ENCODE results near the gene L3MBTL2. TPM values are rescaled to one million over a fixed set of nuclear protein-coding genes. Genes with fewer than 3 reads are reported as not detected.

Gene L3MBTL2
- polyA plus RNA-seq, 3 donors, result 13.6 to 15.2 (median 14.0) TPM

GRCh38 chr22:41231369-41231768 is 26.3 kb downstream of the L3MBTL2 start:
- H3K9me3 Mint-ChIP-seq, result no peaks in the 10 kb centered on the region
- H3K36me3 Mint-ChIP-seq, result peaks cover 30 to 45% of the 10 kb centered on the region in 2 donors
- peaks cover 3% of the 10 kb centered on the region for H3K4me1 Mint-ChIP-seq
- no peaks in the 10 kb centered on the region for H3K9me3 ChIP-seq (replicated peaks in 1 of 2; ENCODE audit: control insufficient read depth in 1 of 2, insufficient read depth in 1 of 2, low read length in 2 of 2)
- H3K27ac Mint-ChIP-seq, result peak overlapping the region in 2 of 7 donors; percentile 66 to 79
- no peak for DNase-seq
- no peaks in the 10 kb centered on the region for H3K79me2 ChIP-seq (ENCODE audit: insufficient read depth, low read length)
- no peak overlapping the region for H3K4me3 Mint-ChIP-seq
- TF ChIP-seq CTCF (IDR thresholded peaks at IDR 0.05), result no peak
- H3K4me2 ChIP-seq (replicated peaks; ENCODE audit: extremely low read depth, low read length, poor library complexity, severe bottlenecking), result no peak overlapping the region
- no peak overlapping the region for H3K4me3 ChIP-seq (replicated peaks in 1 of 3; ENCODE audit: low read depth in 2 of 3, low read length in 3 of 3)
- no peaks in the 10 kb centered on the region for H3K4me1 ChIP-seq (ENCODE audit: control insufficient read depth in 1 of 2, insufficient read depth in 2 of 2, low read length in 2 of 2)
- H3K27me3 ChIP-seq (ENCODE audit: control insufficient read depth in 2 of 2, insufficient read depth in 2 of 2, low read length in 2 of 2), result no peaks in the 10 kb centered on the region
- no peak overlapping the region for H3K9ac ChIP-seq (ENCODE audit: insufficient read depth, low read length, poor library complexity, severe bottlenecking)
- intact Hi-C loops (cut with micrococcal nuclease), result loop anchor here in 1 of 2 donors (10.0 kb wide), 1 partner anchor 307 kb away; no protein-coding TSS in a partner anchor
- peaks cover 24 to 46% of the 10 kb centered on the region in 2 donors for H3K36me3 ChIP-seq (replicated peaks in 1 of 2; ENCODE audit: control insufficient read depth in 1 of 2, insufficient read depth in 2 of 2, low read length in 2 of 2)
- no peak overlapping the region for H2AFZ ChIP-seq (ENCODE audit: insufficient read depth, low read depth, low read length, poor library complexity, severe bottlenecking)
- 88% methylated on average over 5 of the region's 7 CpGs for WGBS (ENCODE audit: insufficient coverage)
- H3K27ac ChIP-seq (ENCODE audit: low read depth in 1 of 2, low read length in 2 of 2), result no peak overlapping the region
- H4K20me1 ChIP-seq (ENCODE audit: insufficient read depth, low read length), result no peaks in the 10 kb centered on the region
- H3K27me3 Mint-ChIP-seq (ENCODE audit: low read depth in 3 of 3), result peaks cover 0 to 2% (median 0%) of the 10 kb centered on the region in 3 donors

- Mint-ChIP-seq H3K9me3 (no peaks in the 10 kb centered on the region), H3K27ac (no peak overlapping the region), H3K4me3 (no peak overlapping the region), H3K4me1 (peaks cover 3% of the 10 kb centered on the region), H3K27me3 (ENCODE audit: low read depth in 3 of 3) (peaks cover 2 to 10% (median 4%) of the 10 kb centered on the region in 3 donors), H3K36me3 (peaks cover 11 to 12% of the 10 kb centered on the region in 2 donors)
- TF ChIP-seq CTCF (IDR thresholded peaks at IDR 0.05), result no peak
- Histone ChIP-seq H3K27me3 (ENCODE audit: control insufficient read depth in 2 of 2, insufficient read depth in 2 of 2, low read length in 2 of 2) (no peaks in the 10 kb centered on the region), H3K9me3 (replicated peaks in 1 of 2; ENCODE audit: control insufficient read depth in 1 of 2, insufficient read depth in 1 of 2, low read length in 2 of 2) (no peaks in the 10 kb centered on the region), H2AFZ (ENCODE audit: insufficient read depth, low read depth, low read length, poor library complexity, severe bottlenecking) (no peak overlapping the region), H3K36me3 (replicated peaks in 1 of 2; ENCODE audit: control insufficient read depth in 1 of 2, insufficient read depth in 2 of 2, low read length in 2 of 2) (peaks cover 5 to 13% of the 10 kb centered on the region in 2 donors), H3K4me1 (ENCODE audit: control insufficient read depth in 1 of 2, insufficient read depth in 2 of 2, low read length in 2 of 2) (peaks cover 6 to 14% of the 10 kb centered on the region in 2 donors), H3K4me3 (replicated peaks in 1 of 3; ENCODE audit: low read depth in 2 of 3, low read length in 3 of 3) (no peak overlapping the region), H3K79me2 (ENCODE audit: insufficient read depth, low read length) (no peaks in the 10 kb centered on the region), H3K4me2 (replicated peaks; ENCODE audit: extremely low read depth, low read length, poor library complexity, severe bottlenecking) (no peak overlapping the region), H3K9ac (ENCODE audit: insufficient read depth, low read length, poor library complexity, severe bottlenecking) (no peak overlapping the region), H3K27ac (ENCODE audit: low read depth in 1 of 2, low read length in 2 of 2) (no peak overlapping the region), H4K20me1 (ENCODE audit: insufficient read depth, low read length) (no peaks in the 10 kb centered on the region)
- DNase-seq, result no peak
- 92% methylated on average over 15 of the region's 19 CpGs for WGBS (ENCODE audit: insufficient coverage)
- intact Hi-C loops (cut with micrococcal nuclease), result loop anchor here in 1 of 2 donors (10.0 kb wide), 1 partner anchor 310 kb away; no protein-coding TSS in a partner anchor
These were observed 29.9 kb downstream of the L3MBTL2 start for GRCh38 chr22:41234815-41235695.

Data from CD14-positive monocyte (primary cell).